ENCODE data around the gene SFMBT1.

The SFMBT1 gene

GRCh38 chr3:52880047-52880446, 165.8 kb downstream of the SFMBT1 start:
- Mint-ChIP-seq H3K4me3 (no peak overlapping the region), H3K36me3 (peaks cover 19% of the 10 kb centered on the region), H3K9me3 (peaks cover 3% of the 10 kb centered on the region), H3K27me3 (no peaks in the 10 kb centered on the region), H3K27ac (no peak overlapping the region), H3K4me1 (peaks cover 9% of the 10 kb centered on the region)
- no peak for DNase-seq
- CTCF ChIA-PET, result interaction anchor here (1.3 to 2.7 kb wide), 3 partner anchors 13 to 42 kb away, joined by 4 to 19 read pairs (median 5); no protein-coding TSS in a partner anchor

GRCh38 chr3:52879581-52879980, 166.3 kb downstream of the SFMBT1 start:
- CTCF ChIA-PET, result interaction anchor here (0.8 to 2.7 kb wide), 4 partner anchors 13 to 434 kb away, joined by 4 to 19 read pairs (median 4); no protein-coding TSS in a partner anchor
- H3K4me1 Mint-ChIP-seq, result peaks cover 13% of the 10 kb centered on the region
- H3K4me3 Mint-ChIP-seq, result no peak overlapping the region
- peaks cover 15% of the 10 kb centered on the region for H3K36me3 Mint-ChIP-seq
- DNase-seq, result no peak
- H3K27ac Mint-ChIP-seq, result no peak overlapping the region
- no peaks in the 10 kb centered on the region for H3K9me3 Mint-ChIP-seq
- no peaks in the 10 kb centered on the region for H3K27me3 Mint-ChIP-seq

- Mint-ChIP-seq H3K9me3 (no peaks in the 10 kb centered on the region), H3K27ac (no peak overlapping the region), H3K27me3 (no peaks in the 10 kb centered on the region), H3K36me3 (peaks cover 15% of the 10 kb centered on the region), H3K4me3 (no peak overlapping the region), H3K4me1 (peaks cover 18% of the 10 kb centered on the region)
- DNase-seq, result no peak
- CTCF ChIA-PET, result interaction anchor here (0.8 to 2.7 kb wide), 3 partner anchors 14 to 434 kb away, joined by 4 to 19 read pairs (median 5); no protein-coding TSS in a partner anchor
These were observed 166.8 kb downstream of the SFMBT1 start for GRCh38 chr3:52879090-52879489.

GRCh38 chr3:52877085-52877484, 168.8 kb downstream of the SFMBT1 start:
- no peaks in the 10 kb centered on the region for H3K27me3 Mint-ChIP-seq
- H3K9me3 Mint-ChIP-seq, result no peaks in the 10 kb centered on the region
- peaks cover 13% of the 10 kb centered on the region for H3K36me3 Mint-ChIP-seq
- no peak for DNase-seq
- H3K27ac Mint-ChIP-seq, result no peak overlapping the region
- CTCF ChIA-PET, result interaction anchor here (0.5 kb wide), 1 partner anchor 1887 kb away, joined by 3 read pairs; no protein-coding TSS in a partner anchor
- no peak overlapping the region for H3K4me3 Mint-ChIP-seq
- peaks cover 26% of the 10 kb centered on the region for H3K4me1 Mint-ChIP-seq

GRCh38 chr3:52874864-52875587, 170.8 kb downstream of the SFMBT1 start:
- Mint-ChIP-seq H3K27me3 (no peaks in the 10 kb centered on the region), H3K4me3 (no peak overlapping the region), H3K9me3 (no peaks in the 10 kb centered on the region), H3K36me3 (peaks cover 13% of the 10 kb centered on the region), H3K4me1 (peaks cover 28% of the 10 kb centered on the region), H3K27ac (peak overlapping the region; percentile 11)
- CTCF ChIA-PET, result interaction anchor here (0.6 to 1.3 kb wide), 3 partner anchors 17 to 196 kb away, joined by 3 read pairs; no protein-coding TSS in a partner anchor
- DNase-seq, result no peak

- CTCF ChIA-PET, result interaction anchor here (0.6 to 2.5 kb wide), 3 partner anchors 18 to 197 kb away, joined by 3 to 8 read pairs (median 3); no protein-coding TSS in a partner anchor
- Mint-ChIP-seq H3K27ac (peak overlapping the region; percentile 74), H3K4me1 (peaks cover 28% of the 10 kb centered on the region), H3K27me3 (no peaks in the 10 kb centered on the region), H3K36me3 (peaks cover 8% of the 10 kb centered on the region), H3K9me3 (no peaks in the 10 kb centered on the region), H3K4me3 (no peak overlapping the region)
- DNase-seq, result no peak
These were observed 171.6 kb downstream of the SFMBT1 start for GRCh38 chr3:52874160-52874701.

- Mint-ChIP-seq H3K4me1 (peaks cover 28% of the 10 kb centered on the region), H3K27me3 (no peaks in the 10 kb centered on the region), H3K27ac (no peak overlapping the region), H3K9me3 (no peaks in the 10 kb centered on the region), H3K36me3 (peaks cover 4% of the 10 kb centered on the region), H3K4me3 (no peak overlapping the region)
- no peak for DNase-seq
- CTCF ChIA-PET, result interaction anchor here (2.5 kb wide), 1 partner anchor 21 kb away, joined by 8 read pairs; no protein-coding TSS in a partner anchor
These were observed 172.3 kb downstream of the SFMBT1 start for GRCh38 chr3:52873433-52874159.

- Mint-ChIP-seq H3K27ac (no peak overlapping the region), H3K4me1 (peaks cover 28% of the 10 kb centered on the region), H3K4me3 (no peak overlapping the region), H3K36me3 (peaks cover 1% of the 10 kb centered on the region), H3K9me3 (no peaks in the 10 kb centered on the region), H3K27me3 (no peaks in the 10 kb centered on the region)
- DNase-seq, result no peak
- CTCF ChIA-PET, result interaction anchor here (1.0 to 2.5 kb wide), 2 partner anchors 19 to 33 kb away, joined by 3 to 8 read pairs; no protein-coding TSS in a partner anchor
These were observed 173.6 kb downstream of the SFMBT1 start for GRCh38 chr3:52872245-52872644.

- no peak for DNase-seq
- no peaks in the 10 kb centered on the region for H3K27me3 Mint-ChIP-seq
- peaks cover 28% of the 10 kb centered on the region for H3K4me1 Mint-ChIP-seq
- H3K9me3 Mint-ChIP-seq, result no peaks in the 10 kb centered on the region
- CTCF ChIA-PET, result interaction anchor here (2.5 kb wide), 1 partner anchor 19 kb away, joined by 8 read pairs; no protein-coding TSS in a partner anchor
- no peak overlapping the region for H3K4me3 Mint-ChIP-seq
- H3K36me3 Mint-ChIP-seq, result peaks cover 2% of the 10 kb centered on the region
- H3K27ac Mint-ChIP-seq, result no peak overlapping the region
These were observed 174.1 kb downstream of the SFMBT1 start for GRCh38 chr3:52871761-52872160.

- Mint-ChIP-seq H3K4me3 (no peak overlapping the region), H3K36me3 (peaks cover 12% of the 10 kb centered on the region), H3K9me3 (peaks cover 8% of the 10 kb centered on the region), H3K4me1 (peaks cover 23% of the 10 kb centered on the region), H3K27ac (no peak overlapping the region), H3K27me3 (no peaks in the 10 kb centered on the region)
- CTCF ChIA-PET, result no interaction called here
- no peak for DNase-seq
These were observed 175.4 kb downstream of the SFMBT1 start for GRCh38 chr3:52870471-52870870.

- H3K4me3 Mint-ChIP-seq, result no peak overlapping the region
- peaks cover 26% of the 10 kb centered on the region for H3K36me3 Mint-ChIP-seq
- no peak overlapping the region for H3K27ac Mint-ChIP-seq
- no peaks in the 10 kb centered on the region for H3K27me3 Mint-ChIP-seq
- peaks cover under 1% of the 10 kb centered on the region for H3K4me1 Mint-ChIP-seq
- H3K9me3 Mint-ChIP-seq, result peaks cover 30% of the 10 kb centered on the region
- CTCF ChIA-PET, result no interaction called here
- no peak for DNase-seq
These were observed 179.4 kb downstream of the SFMBT1 start for GRCh38 chr3:52866427-52866826.

- no peaks in the 10 kb centered on the region for H3K27me3 Mint-ChIP-seq
- peaks cover 26% of the 10 kb centered on the region for H3K36me3 Mint-ChIP-seq
- H3K4me3 Mint-ChIP-seq, result no peak overlapping the region
- H3K4me1 Mint-ChIP-seq, result no peaks in the 10 kb centered on the region
- peaks cover 30% of the 10 kb centered on the region for H3K9me3 Mint-ChIP-seq
- no peak overlapping the region for H3K27ac Mint-ChIP-seq
- DNase-seq, result no peak
- CTCF ChIA-PET, result no interaction called here
These were observed 179.9 kb downstream of the SFMBT1 start for GRCh38 chr3:52865994-52866393.

GRCh38 chr3:52860424-52860768, 185.5 kb downstream of the SFMBT1 start:
- CTCF ChIA-PET, result interaction anchor here (0.8 kb wide), 1 partner anchor 14 kb away, joined by 3 read pairs; no protein-coding TSS in a partner anchor
- Mint-ChIP-seq H3K4me3 (no peak overlapping the region), H3K9me3 (peaks cover 22% of the 10 kb centered on the region), H3K36me3 (peaks cover 16% of the 10 kb centered on the region), H3K27me3 (no peaks in the 10 kb centered on the region), H3K4me1 (no peaks in the 10 kb centered on the region), H3K27ac (peak overlapping the region; percentile 7)
- no peak for DNase-seq

- Mint-ChIP-seq H3K27ac (no peak overlapping the region), H3K9me3 (peaks cover 19% of the 10 kb centered on the region), H3K27me3 (no peaks in the 10 kb centered on the region), H3K36me3 (peaks cover 13% of the 10 kb centered on the region), H3K4me3 (no peak overlapping the region), H3K4me1 (no peaks in the 10 kb centered on the region)
- CTCF ChIA-PET, result no interaction called here
- DNase-seq, result no peak
These were observed 186.0 kb downstream of the SFMBT1 start for GRCh38 chr3:52859686-52860423.

All from activated naive CD4-positive, alpha-beta T cell treated with anti-CD3 and anti-CD28 coated beads, Interleukin-2, amount 10 ng/mL, durations not matched to agents 7 days and 5 days (primary cell).